Measurements from ENCODE around the gene SCNN1B. TPM values are rescaled to one million over a fixed set of nuclear protein-coding genes. Genes with fewer than 3 reads are reported as not detected.

SCNN1B gene
- total and polyA plus RNA-seq, 3 experiments from 2014 or later = not detected

DNA sequence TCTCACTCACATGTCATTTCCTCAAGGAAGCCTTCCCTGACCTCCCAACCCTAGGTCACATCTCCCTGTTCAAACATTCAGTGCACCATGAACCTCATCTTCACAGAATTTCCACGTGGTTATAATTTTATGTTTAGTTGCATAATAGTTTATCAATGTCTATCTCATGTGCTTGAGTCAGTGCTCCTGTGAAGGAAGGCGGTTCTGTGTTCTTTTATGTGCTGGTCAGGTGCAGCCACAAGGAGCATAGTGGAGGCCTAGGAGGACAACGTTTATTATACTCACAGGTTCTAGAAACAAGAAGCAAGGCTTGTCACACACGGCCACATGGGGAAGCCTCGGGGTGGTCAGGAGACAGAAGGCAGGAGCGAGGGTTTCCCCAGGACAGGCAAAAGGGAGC, 34.5 kb upstream of the SCNN1B start:
- Mint-ChIP-seq H3K4me3 (no peak overlapping the region), H3K9me3 (peaks cover 0 to 7% (median 0%) of the 10 kb centered on the region in 5 donors), H3K36me3 (no peaks in the 10 kb centered on the region), H3K4me1 (no peaks in the 10 kb centered on the region), H3K27ac (no peak overlapping the region), H3K27me3 (peaks cover 16 to 38% of the 10 kb centered on the region in 2 donors)
- DNase-seq = no peak
- H3K27ac ChIP-seq (ENCODE audit: low read depth, low read length) = no peak overlapping the region
- no peaks in the 10 kb centered on the region for H3K4me1 ChIP-seq (ENCODE audit: insufficient read depth, low read length)
- H3K9me3 ChIP-seq (ENCODE audit: low read length) = no peaks in the 10 kb centered on the region
- CTCF ChIA-PET = no interaction called here
- H3K36me3 ChIP-seq (ENCODE audit: insufficient read depth, low read length) = no peaks in the 10 kb centered on the region
- H3K27me3 ChIP-seq (ENCODE audit: insufficient read depth, low read length, poor library complexity, severe bottlenecking) = no peaks in the 10 kb centered on the region
- no peak overlapping the region for H3K4me3 ChIP-seq (ENCODE audit: low read length)
- POLR2A ChIA-PET = no interaction called here

DNA sequence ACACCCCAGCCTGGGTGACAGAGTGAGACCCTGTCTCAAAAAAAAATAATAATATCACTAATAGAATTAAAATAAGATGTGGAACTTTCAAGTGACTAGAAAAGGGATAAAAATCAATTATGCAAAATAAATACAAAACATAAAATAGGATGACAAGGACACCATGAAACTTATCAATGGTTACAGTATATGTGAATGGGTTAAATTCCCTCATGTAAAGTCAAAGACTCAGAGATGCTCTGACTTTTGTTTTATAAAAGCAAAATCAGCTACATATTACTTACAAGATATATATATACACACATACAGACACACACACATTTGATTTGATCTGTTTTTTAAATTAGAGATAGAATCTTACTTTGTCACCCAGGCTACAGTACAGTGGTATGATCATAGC, 33.5 kb upstream of the SCNN1B start:
- no peak overlapping the region for H3K4me3 ChIP-seq (ENCODE audit: low read length)
- POLR2A ChIA-PET = no interaction called here
- H3K36me3 ChIP-seq (ENCODE audit: insufficient read depth, low read length) = no peaks in the 10 kb centered on the region
- DNase-seq = no peak
- H3K36me3 Mint-ChIP-seq = no peaks in the 10 kb centered on the region
- H3K27me3 ChIP-seq (ENCODE audit: insufficient read depth, low read length, poor library complexity, severe bottlenecking) = no peaks in the 10 kb centered on the region
- CTCF ChIA-PET = no interaction called here
- no peaks in the 10 kb centered on the region for H3K9me3 ChIP-seq (ENCODE audit: low read length)
- H3K27me3 Mint-ChIP-seq = peaks cover 13 to 32% of the 10 kb centered on the region in 2 donors
- no peak overlapping the region for H3K27ac ChIP-seq (ENCODE audit: low read depth, low read length)
- no peaks in the 10 kb centered on the region for H3K4me1 ChIP-seq (ENCODE audit: insufficient read depth, low read length)
- H3K4me1 Mint-ChIP-seq = no peaks in the 10 kb centered on the region
- no peak overlapping the region for H3K4me3 Mint-ChIP-seq
- H3K9me3 Mint-ChIP-seq = peaks cover 0 to 7% (median 0%) of the 10 kb centered on the region in 5 donors
- H3K27ac Mint-ChIP-seq = no peak overlapping the region

DNA sequence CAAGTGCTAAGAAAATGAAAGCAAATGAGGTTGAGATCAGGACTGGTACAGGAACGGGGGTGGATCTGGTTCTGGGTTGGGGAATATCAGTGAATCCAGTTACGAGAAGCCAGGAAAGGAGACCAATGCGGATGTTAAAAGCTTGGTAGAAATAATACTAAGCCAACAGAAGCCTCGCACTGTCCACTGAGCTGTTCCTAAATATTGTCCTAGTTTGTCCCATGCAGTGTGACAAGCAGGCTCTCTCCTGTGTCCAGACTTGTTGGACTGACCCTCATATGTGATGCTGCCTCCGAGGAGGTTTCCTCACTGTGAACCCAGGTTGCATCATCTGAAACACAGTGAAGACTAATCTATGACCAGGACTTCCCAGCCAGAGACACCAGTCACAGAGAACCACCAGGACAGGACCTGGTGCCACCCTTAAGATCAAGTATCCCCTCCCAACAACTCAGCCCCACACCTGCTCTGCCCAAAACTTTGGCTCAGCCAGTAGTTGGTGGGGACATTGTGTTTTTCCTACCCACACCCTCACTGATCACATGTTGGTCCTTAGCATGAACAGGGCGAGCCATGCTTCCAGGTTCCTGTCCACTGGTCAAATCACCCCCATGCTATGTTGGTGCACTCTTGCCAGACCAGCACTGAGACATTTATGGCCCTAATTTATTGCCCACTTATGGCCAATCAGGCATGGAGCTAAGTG, 32.7 kb upstream of the SCNN1B start:
- DNase-seq = no peak
- no peak overlapping the region for H3K27ac ChIP-seq (ENCODE audit: low read depth, low read length)
- no peaks in the 10 kb centered on the region for H3K9me3 ChIP-seq (ENCODE audit: low read length)
- H3K27me3 ChIP-seq (ENCODE audit: insufficient read depth, low read length, poor library complexity, severe bottlenecking) = no peaks in the 10 kb centered on the region
- peaks cover 0 to 7% (median 0%) of the 10 kb centered on the region in 5 donors for H3K9me3 Mint-ChIP-seq
- no peak overlapping the region for H3K4me3 Mint-ChIP-seq
- no peaks in the 10 kb centered on the region for H3K4me1 Mint-ChIP-seq
- H3K36me3 Mint-ChIP-seq = peaks cover 0 to 3% (median 0%) of the 10 kb centered on the region in 3 donors
- H3K27me3 Mint-ChIP-seq = peaks cover 15 to 36% of the 10 kb centered on the region in 2 donors
- H3K36me3 ChIP-seq (ENCODE audit: insufficient read depth, low read length) = no peaks in the 10 kb centered on the region
- no peak overlapping the region for H3K4me3 ChIP-seq (ENCODE audit: low read length)
- no peaks in the 10 kb centered on the region for H3K4me1 ChIP-seq (ENCODE audit: insufficient read depth, low read length)
- CTCF ChIA-PET = no interaction called here
- no peak overlapping the region for H3K27ac Mint-ChIP-seq
- POLR2A ChIA-PET = no interaction called here

GRCh38 chr16:23270654-23271053, 31.4 kb upstream of the SCNN1B start:
- H3K27ac ChIP-seq (ENCODE audit: low read depth, low read length) = no peak overlapping the region
- H3K4me3 ChIP-seq (ENCODE audit: low read length) = no peak overlapping the region
- H3K4me3 Mint-ChIP-seq = no peak overlapping the region
- POLR2A ChIA-PET = no interaction called here
- no peaks in the 10 kb centered on the region for H3K27me3 ChIP-seq (ENCODE audit: insufficient read depth, low read length, poor library complexity, severe bottlenecking)
- DNase-seq = no peak
- peaks cover 0 to 3% (median 0%) of the 10 kb centered on the region in 3 donors for H3K36me3 Mint-ChIP-seq
- CTCF ChIA-PET = no interaction called here
- H3K4me1 Mint-ChIP-seq = no peaks in the 10 kb centered on the region
- no peaks in the 10 kb centered on the region for H3K4me1 ChIP-seq (ENCODE audit: insufficient read depth, low read length)
- H3K27me3 Mint-ChIP-seq = peaks cover 14 to 41% of the 10 kb centered on the region in 2 donors
- peaks cover 0 to 16% (median 0%) of the 10 kb centered on the region in 5 donors for H3K9me3 Mint-ChIP-seq
- H3K27ac Mint-ChIP-seq = no peak overlapping the region
- H3K36me3 ChIP-seq (ENCODE audit: insufficient read depth, low read length) = no peaks in the 10 kb centered on the region
- H3K9me3 ChIP-seq (ENCODE audit: low read length) = no peaks in the 10 kb centered on the region

GRCh38 chr16:23274968-23275367, 27.1 kb upstream of the SCNN1B start:
- H3K36me3 ChIP-seq (ENCODE audit: insufficient read depth, low read length) = no peaks in the 10 kb centered on the region
- Mint-ChIP-seq H3K36me3 (peaks cover 0 to 3% (median 0%) of the 10 kb centered on the region in 3 donors), H3K9me3 (peaks cover 0 to 17% (median 2%) of the 10 kb centered on the region in 5 donors), H3K4me3 (no peak overlapping the region), H3K27ac (no peak overlapping the region), H3K4me1 (no peaks in the 10 kb centered on the region), H3K27me3 (peaks cover 21 to 51% of the 10 kb centered on the region in 2 donors)
- CTCF ChIA-PET = no interaction called here
- H3K4me1 ChIP-seq (ENCODE audit: insufficient read depth, low read length) = no peaks in the 10 kb centered on the region
- no peaks in the 10 kb centered on the region for H3K27me3 ChIP-seq (ENCODE audit: insufficient read depth, low read length, poor library complexity, severe bottlenecking)
- no peaks in the 10 kb centered on the region for H3K9me3 ChIP-seq (ENCODE audit: low read length)
- POLR2A ChIA-PET = no interaction called here
- H3K27ac ChIP-seq (ENCODE audit: low read depth, low read length) = no peak overlapping the region
- DNase-seq = no peak
- no peak overlapping the region for H3K4me3 ChIP-seq (ENCODE audit: low read length)

GRCh38 chr16:23276821-23277220, 25.3 kb upstream of the SCNN1B start:
- Mint-ChIP-seq H3K9me3 (peaks cover 0 to 11% (median 2%) of the 10 kb centered on the region in 5 donors), H3K27ac (peak overlapping the region in 1 of 8 donors; percentile 86), H3K27me3 (peaks cover 26 to 59% of the 10 kb centered on the region in 2 donors), H3K4me1 (no peaks in the 10 kb centered on the region), H3K36me3 (peaks cover 0 to 3% (median 0%) of the 10 kb centered on the region in 3 donors), H3K4me3 (no peak overlapping the region)
- CTCF ChIA-PET = no interaction called here
- Histone ChIP-seq H3K4me3 (ENCODE audit: low read length) (no peak overlapping the region), H3K27ac (ENCODE audit: low read depth, low read length) (no peak overlapping the region), H3K36me3 (ENCODE audit: insufficient read depth, low read length) (no peaks in the 10 kb centered on the region), H3K27me3 (ENCODE audit: insufficient read depth, low read length, poor library complexity, severe bottlenecking) (no peaks in the 10 kb centered on the region), H3K9me3 (ENCODE audit: low read length) (no peaks in the 10 kb centered on the region), H3K4me1 (ENCODE audit: insufficient read depth, low read length) (no peaks in the 10 kb centered on the region)
- POLR2A ChIA-PET = no interaction called here
- no peak for DNase-seq

DNA sequence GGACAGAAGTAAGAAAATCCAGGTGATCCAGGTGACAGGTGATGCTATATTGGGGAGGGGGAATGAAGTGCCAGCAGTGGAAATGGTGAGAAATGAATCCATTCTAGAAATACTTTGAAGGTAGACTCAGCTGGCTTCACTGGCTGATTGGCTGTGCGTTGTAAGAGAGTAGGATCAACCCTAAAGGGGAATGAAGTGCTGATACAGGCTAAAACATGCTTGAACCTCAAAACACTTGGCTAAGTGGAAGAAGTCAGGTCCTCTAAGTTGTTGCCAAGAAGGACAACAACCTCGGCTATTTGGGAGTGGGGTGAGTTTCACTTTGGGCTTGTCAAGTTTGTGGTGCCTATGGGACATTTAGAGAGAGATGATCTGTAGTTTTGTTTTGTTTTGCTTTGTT, 24.1 kb upstream of the SCNN1B start:
- POLR2A ChIA-PET = no interaction called here

GRCh38 chr16:23279721-23280153, 22.4 kb upstream of the SCNN1B start:
- no peaks in the 10 kb centered on the region for H3K4me1 ChIP-seq (ENCODE audit: insufficient read depth, low read length)
- H3K36me3 ChIP-seq (ENCODE audit: insufficient read depth, low read length) = no peaks in the 10 kb centered on the region
- Mint-ChIP-seq H3K4me3 (no peak overlapping the region), H3K27me3 (peaks cover 24 to 58% of the 10 kb centered on the region in 2 donors), H3K36me3 (no peaks in the 10 kb centered on the region), H3K27ac (no peak overlapping the region), H3K4me1 (no peaks in the 10 kb centered on the region), H3K9me3 (peaks cover 0 to 6% (median 2%) of the 10 kb centered on the region in 5 donors)
- H3K4me3 ChIP-seq (ENCODE audit: low read length) = no peak overlapping the region
- no peaks in the 10 kb centered on the region for H3K9me3 ChIP-seq (ENCODE audit: low read length)
- no peak overlapping the region for H3K27ac ChIP-seq (ENCODE audit: low read depth, low read length)
- H3K27me3 ChIP-seq (ENCODE audit: insufficient read depth, low read length, poor library complexity, severe bottlenecking) = no peaks in the 10 kb centered on the region
- POLR2A ChIA-PET = no interaction called here
- CTCF ChIA-PET = no interaction called here
- no peak for DNase-seq

More for the DNA sequence above, 24.1 kb upstream of the SCNN1B start:
- no peaks in the 10 kb centered on the region for H3K27me3 ChIP-seq (ENCODE audit: insufficient read depth, low read length, poor library complexity, severe bottlenecking)
- no peak overlapping the region for H3K27ac ChIP-seq (ENCODE audit: low read depth, low read length)
- H3K4me3 ChIP-seq (ENCODE audit: low read length) = no peak overlapping the region
- peaks cover 0 to 9% (median 2%) of the 10 kb centered on the region in 5 donors for H3K9me3 Mint-ChIP-seq
- DNase-seq = no peak
- no peaks in the 10 kb centered on the region for H3K9me3 ChIP-seq (ENCODE audit: low read length)
- no peaks in the 10 kb centered on the region for H3K4me1 Mint-ChIP-seq
- no peak overlapping the region for H3K4me3 Mint-ChIP-seq
- H3K36me3 Mint-ChIP-seq = peaks cover 0 to 3% (median 0%) of the 10 kb centered on the region in 3 donors
- H3K4me1 ChIP-seq (ENCODE audit: insufficient read depth, low read length) = no peaks in the 10 kb centered on the region
- no peak overlapping the region for H3K27ac Mint-ChIP-seq
- CTCF ChIA-PET = no interaction called here
- H3K27me3 Mint-ChIP-seq = peaks cover 25 to 66% of the 10 kb centered on the region in 2 donors
- H3K36me3 ChIP-seq (ENCODE audit: insufficient read depth, low read length) = no peaks in the 10 kb centered on the region

Measured in CD8-positive, alpha-beta memory T cell (primary cell).